Ishikawa (cell line): Measurements from ENCODE around the gene PAPLN.

ENCODE experiments used
- CEBPB ChIP-seq: IDR thresholded peaks from 2 replicates; pipeline ENCODE4 v1.6.1; 2012
- CREB1 ChIP-seq: IDR thresholded peaks from 2 replicates; pipeline ENCODE4 v1.6.1; 2012; ENCODE audit warnings: low read depth
- EP300 ChIP-seq: IDR thresholded peaks from 2 replicates; pipeline ENCODE4 v1.6.1; 2012; ENCODE audit warnings: borderline replicate concordance
- FOXM1 ChIP-seq: IDR thresholded peaks from 2 replicates; pipeline ENCODE4 v1.6.1; 2012; ENCODE audit warnings: low read depth, borderline replicate concordance
- NFIC ChIP-seq: IDR thresholded peaks from 2 replicates; pipeline ENCODE4 v1.6.1; 2012
- RAD21 ChIP-seq: IDR thresholded peaks from 2 replicates; pipeline ENCODE4 v1.6.1; 2012; ENCODE audit warnings: low read depth
- TCF12 ChIP-seq: IDR thresholded peaks from 2 replicates; pipeline ENCODE4 v1.6.1; 2012; ENCODE audit warnings: low read depth
- ZBTB7A ChIP-seq: IDR thresholded peaks from 2 replicates; pipeline ENCODE4 v1.6.1; 2012; ENCODE audit warnings: low read depth
- TF ChIP-seq, protein P1 (sequence below): IDR thresholded peaks from 2 replicates; pipeline ENCODE4 v1.6.1; 2012; ENCODE audit warnings: low read depth, mild to moderate bottlenecking
- TF ChIP-seq, protein P2 (sequence below): IDR thresholded peaks from 2 replicates; pipeline ENCODE4 v1.6.1; 2012
- TF ChIP-seq, protein P3 (sequence below): IDR thresholded peaks from 2 replicates; pipeline ENCODE4 v1.6.1; 2012

DNA sequence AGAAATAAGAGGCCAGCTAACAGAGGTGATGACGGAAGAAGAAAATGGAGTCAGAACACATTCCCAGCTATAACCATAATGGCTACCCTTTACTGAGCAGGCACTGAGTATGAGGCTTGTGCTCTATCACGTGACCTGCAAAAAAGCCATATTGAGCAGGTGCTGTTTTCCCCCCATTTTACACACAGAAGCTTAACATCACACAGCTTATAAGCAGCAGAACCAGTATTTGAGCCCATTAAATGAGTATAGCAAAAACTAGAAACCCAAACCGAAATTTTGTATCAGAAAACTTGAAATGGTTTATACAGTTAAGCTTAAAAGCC, 28.4 kb downstream of the PAPLN start:
- TF ChIP-seq FOXM1 (no peak), TCF12 (no peak), CEBPB (no peak), RAD21 (no peak), NFIC (no peak), CREB1 (no peak), EP300 (no peak), ZBTB7A (no peak)
- TF ChIP-seq, protein P1, sequence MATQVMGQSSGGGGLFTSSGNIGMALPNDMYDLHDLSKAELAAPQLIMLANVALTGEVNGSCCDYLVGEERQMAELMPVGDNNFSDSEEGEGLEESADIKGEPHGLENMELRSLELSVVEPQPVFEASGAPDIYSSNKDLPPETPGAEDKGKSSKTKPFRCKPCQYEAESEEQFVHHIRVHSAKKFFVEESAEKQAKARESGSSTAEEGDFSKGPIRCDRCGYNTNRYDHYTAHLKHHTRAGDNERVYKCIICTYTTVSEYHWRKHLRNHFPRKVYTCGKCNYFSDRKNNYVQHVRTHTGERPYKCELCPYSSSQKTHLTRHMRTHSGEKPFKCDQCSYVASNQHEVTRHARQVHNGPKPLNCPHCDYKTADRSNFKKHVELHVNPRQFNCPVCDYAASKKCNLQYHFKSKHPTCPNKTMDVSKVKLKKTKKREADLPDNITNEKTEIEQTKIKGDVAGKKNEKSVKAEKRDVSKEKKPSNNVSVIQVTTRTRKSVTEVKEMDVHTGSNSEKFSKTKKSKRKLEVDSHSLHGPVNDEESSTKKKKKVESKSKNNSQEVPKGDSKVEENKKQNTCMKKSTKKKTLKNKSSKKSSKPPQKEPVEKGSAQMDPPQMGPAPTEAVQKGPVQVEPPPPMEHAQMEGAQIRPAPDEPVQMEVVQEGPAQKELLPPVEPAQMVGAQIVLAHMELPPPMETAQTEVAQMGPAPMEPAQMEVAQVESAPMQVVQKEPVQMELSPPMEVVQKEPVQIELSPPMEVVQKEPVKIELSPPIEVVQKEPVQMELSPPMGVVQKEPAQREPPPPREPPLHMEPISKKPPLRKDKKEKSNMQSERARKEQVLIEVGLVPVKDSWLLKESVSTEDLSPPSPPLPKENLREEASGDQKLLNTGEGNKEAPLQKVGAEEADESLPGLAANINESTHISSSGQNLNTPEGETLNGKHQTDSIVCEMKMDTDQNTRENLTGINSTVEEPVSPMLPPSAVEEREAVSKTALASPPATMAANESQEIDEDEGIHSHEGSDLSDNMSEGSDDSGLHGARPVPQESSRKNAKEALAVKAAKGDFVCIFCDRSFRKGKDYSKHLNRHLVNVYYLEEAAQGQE, result no peak
- TF ChIP-seq, protein P2, sequence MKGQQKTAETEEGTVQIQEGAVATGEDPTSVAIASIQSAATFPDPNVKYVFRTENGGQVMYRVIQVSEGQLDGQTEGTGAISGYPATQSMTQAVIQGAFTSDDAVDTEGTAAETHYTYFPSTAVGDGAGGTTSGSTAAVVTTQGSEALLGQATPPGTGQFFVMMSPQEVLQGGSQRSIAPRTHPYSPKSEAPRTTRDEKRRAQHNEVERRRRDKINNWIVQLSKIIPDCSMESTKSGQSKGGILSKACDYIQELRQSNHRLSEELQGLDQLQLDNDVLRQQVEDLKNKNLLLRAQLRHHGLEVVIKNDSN, result no peak
- TF ChIP-seq, protein P3, sequence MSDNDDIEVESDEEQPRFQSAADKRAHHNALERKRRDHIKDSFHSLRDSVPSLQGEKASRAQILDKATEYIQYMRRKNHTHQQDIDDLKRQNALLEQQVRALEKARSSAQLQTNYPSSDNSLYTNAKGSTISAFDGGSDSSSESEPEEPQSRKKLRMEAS, result no peak
